Suprapubic skin (tissue), 4 donors: ENCODE data around the gene POC1B. TPM values are rescaled to one million over a fixed set of nuclear protein-coding genes. Genes with fewer than 3 reads are reported as not detected.

Experiments
- DNase-seq, 2 donors: peaks; one replicate each; pipeline ENCODE4 v3.0.0-alpha.2; 2019; ENCODE audit warnings: low spot score in 2 of 2
- H3K27ac ChIP-seq: fragments of 200-600 bp; sonication (generic); one replicate; pipeline ENCODE4 v1.5.1; 2019
- H3K27me3 ChIP-seq: fragments of 200-600 bp; sonication (generic); one replicate; pipeline ENCODE4 v1.5.1; 2019
- H3K36me3 ChIP-seq: fragments of 200-600 bp; sonication (generic); one replicate; pipeline ENCODE4 v1.5.1; 2019
- H3K4me1 ChIP-seq: fragments of 200-600 bp; sonication (generic); one replicate; pipeline ENCODE4 v1.5.1; 2019
- H3K4me3 ChIP-seq: fragments of 200-600 bp; sonication (generic); one replicate; pipeline ENCODE4 v1.5.1; 2019; ENCODE audit warnings: mild to moderate bottlenecking
- H3K9me3 ChIP-seq: fragments of 200-600 bp; sonication (generic); one replicate; pipeline ENCODE4 v1.5.1; 2019
- EP300 ChIP-seq: sonication (generic); formaldehyde crosslinking; IDR thresholded peaks from one replicate; pipeline ENCODE4 v1.6.1; 2017; ENCODE audit warnings: antibody characterized with exemption
- POLR2A ChIP-seq, 2 donors: fragments of 450-650 bp; IDR thresholded peaks; one replicate each; pipeline ENCODE4 v1.6.1; 2017; ENCODE audit warnings: antibody characterized with exemption in 2 of 2, mild to moderate bottlenecking in 2 of 2, moderate library complexity in 2 of 2
- POLR2AphosphoS5 ChIP-seq, 3 donors: sonication (generic); formaldehyde crosslinking; IDR thresholded peaks; one replicate each; pipeline ENCODE4 v1.6.1; 2017; ENCODE audit warnings: antibody characterized with exemption in 3 of 3
- WGBS: methylation state at CpG from one replicate; pipeline ENCODE4 v1.1.5; 2018; 5-methylcytosine and 5-hydroxymethylcytosine counted together
- total RNA-seq, 4 donors: library from RNA; depleted of rRNA; stranded (reverse); fragments of >200 nt; gene quantifications; one replicate each; pipeline ENCODE4 v1.1.0, GENCODE V29; 2016
- TF ChIP-seq, protein P1 (sequence below), 2 donors: fragments of 200-600 bp in 1 of 2; fragments of 450-650 bp in 1 of 2; sonication (generic) in 1 of 2; IDR thresholded peaks; one replicate each; pipeline ENCODE4 v1.5.1; 2016 to 2019; ENCODE audit warnings: antibody characterized with exemption in 2 of 2, mild to moderate bottlenecking in 1 of 2, moderate library complexity in 1 of 2

POC1B gene
- total RNA-seq, 4 donors from 2014 or later = 11.3 to 28.2 (median 13.4) TPM

GRCh38 chr12:89373763-89374572, 151.9 kb downstream of the POC1B start:
- WGBS = 16% methylated on average over 2 of the region's 2 CpGs
- DNase-seq = no peak
- Histone ChIP-seq H3K4me3 (no peak overlapping the region), H3K27me3 (no peaks in the 10 kb centered on the region), H3K9me3 (no peaks in the 10 kb centered on the region), H3K27ac (peak overlapping the region; percentile 25), H3K4me1 (peaks cover 33% of the 10 kb centered on the region), H3K36me3 (no peaks in the 10 kb centered on the region)
- TF ChIP-seq, protein P1, sequence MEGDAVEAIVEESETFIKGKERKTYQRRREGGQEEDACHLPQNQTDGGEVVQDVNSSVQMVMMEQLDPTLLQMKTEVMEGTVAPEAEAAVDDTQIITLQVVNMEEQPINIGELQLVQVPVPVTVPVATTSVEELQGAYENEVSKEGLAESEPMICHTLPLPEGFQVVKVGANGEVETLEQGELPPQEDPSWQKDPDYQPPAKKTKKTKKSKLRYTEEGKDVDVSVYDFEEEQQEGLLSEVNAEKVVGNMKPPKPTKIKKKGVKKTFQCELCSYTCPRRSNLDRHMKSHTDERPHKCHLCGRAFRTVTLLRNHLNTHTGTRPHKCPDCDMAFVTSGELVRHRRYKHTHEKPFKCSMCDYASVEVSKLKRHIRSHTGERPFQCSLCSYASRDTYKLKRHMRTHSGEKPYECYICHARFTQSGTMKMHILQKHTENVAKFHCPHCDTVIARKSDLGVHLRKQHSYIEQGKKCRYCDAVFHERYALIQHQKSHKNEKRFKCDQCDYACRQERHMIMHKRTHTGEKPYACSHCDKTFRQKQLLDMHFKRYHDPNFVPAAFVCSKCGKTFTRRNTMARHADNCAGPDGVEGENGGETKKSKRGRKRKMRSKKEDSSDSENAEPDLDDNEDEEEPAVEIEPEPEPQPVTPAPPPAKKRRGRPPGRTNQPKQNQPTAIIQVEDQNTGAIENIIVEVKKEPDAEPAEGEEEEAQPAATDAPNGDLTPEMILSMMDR (IDR thresholded peaks at IDR 0.05) = no peak
- no peak for TF ChIP-seq EP300
- no peak for TF ChIP-seq POLR2AphosphoS5 (IDR thresholded peaks at IDR 0.05)
- no peak for TF ChIP-seq POLR2A (IDR thresholded peaks at IDR 0.05)

DNA sequence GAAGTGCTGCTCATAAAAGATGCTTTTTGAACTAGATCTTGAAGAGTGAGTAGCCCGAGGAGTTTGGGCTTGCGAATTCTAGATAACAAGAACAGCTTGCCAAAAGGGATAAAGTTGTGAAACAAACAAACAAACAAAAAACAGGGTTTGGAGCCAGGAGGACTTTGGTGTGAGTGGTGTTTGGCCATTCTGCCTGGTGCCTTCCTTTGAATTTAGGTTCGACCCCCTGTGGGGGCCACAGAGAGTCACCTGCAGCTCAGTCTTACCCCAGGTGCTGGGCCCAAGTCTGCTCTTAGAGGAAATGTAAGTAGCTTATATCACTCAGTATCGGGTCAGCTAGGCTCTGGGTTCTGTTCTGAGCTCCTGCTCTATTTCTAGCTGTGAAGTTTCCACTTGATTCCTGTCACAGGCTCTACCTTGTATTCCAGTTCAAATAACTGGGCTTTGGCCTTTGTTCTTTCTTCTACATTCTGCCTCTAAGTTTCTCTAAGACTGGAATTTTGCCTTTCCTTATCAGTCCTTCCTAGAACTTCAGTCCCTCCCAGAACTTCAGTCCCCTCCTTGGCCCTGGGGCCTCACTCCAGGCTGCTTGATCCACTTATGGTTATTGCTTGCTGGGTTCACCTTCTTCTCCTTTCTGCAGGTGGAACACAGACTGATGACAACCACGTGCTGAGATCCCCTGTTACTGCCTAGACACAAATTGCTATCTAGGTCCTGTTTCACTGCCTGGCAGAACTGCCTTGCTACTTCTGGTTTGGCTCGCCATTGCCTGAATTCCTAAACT, 153.1 kb downstream of the POC1B start:
- no peak overlapping the region for H3K4me3 ChIP-seq
- no peaks in the 10 kb centered on the region for H3K9me3 ChIP-seq
- H3K36me3 ChIP-seq = no peaks in the 10 kb centered on the region
- TF ChIP-seq, protein P1 (IDR thresholded peaks at IDR 0.05) = no peak
- TF ChIP-seq EP300 (no peak), POLR2AphosphoS5 (IDR thresholded peaks at IDR 0.05) (no peak), POLR2A (IDR thresholded peaks at IDR 0.05) (no peak)
- DNase-seq = no peak
- peaks cover 33% of the 10 kb centered on the region for H3K4me1 ChIP-seq
- H3K27ac ChIP-seq = no peak overlapping the region
- WGBS = 69% methylated on average over 6 of the region's 6 CpGs
- no peaks in the 10 kb centered on the region for H3K27me3 ChIP-seq

- peaks cover 33% of the 10 kb centered on the region for H3K4me1 ChIP-seq
- no peaks in the 10 kb centered on the region for H3K36me3 ChIP-seq
- DNase-seq = no peak
- no peaks in the 10 kb centered on the region for H3K27me3 ChIP-seq
- TF ChIP-seq, protein P1 (IDR thresholded peaks at IDR 0.05) = no peak
- TF ChIP-seq POLR2AphosphoS5 (IDR thresholded peaks at IDR 0.05) (no peak), EP300 (no peak), POLR2A (IDR thresholded peaks at IDR 0.05) (no peak)
- no peaks in the 10 kb centered on the region for H3K9me3 ChIP-seq
- no peak overlapping the region for H3K27ac ChIP-seq
- H3K4me3 ChIP-seq = no peak overlapping the region
- WGBS = 53% methylated on average over 7 of the region's 7 CpGs
These were observed 155.0 kb downstream of the POC1B start for GRCh38 chr12:89370850-89371249.

- no peak overlapping the region for H3K27ac ChIP-seq
- 49% methylated on average over 3 of the region's 3 CpGs for WGBS
- DNase-seq = no peak
- no peaks in the 10 kb centered on the region for H3K9me3 ChIP-seq
- no peaks in the 10 kb centered on the region for H3K27me3 ChIP-seq
- peaks cover 33% of the 10 kb centered on the region for H3K4me1 ChIP-seq
- H3K36me3 ChIP-seq = no peaks in the 10 kb centered on the region
- TF ChIP-seq EP300 (no peak), POLR2A (IDR thresholded peaks at IDR 0.05) (no peak), POLR2AphosphoS5 (IDR thresholded peaks at IDR 0.05) (no peak)
- TF ChIP-seq, protein P1 (IDR thresholded peaks at IDR 0.05) = no peak
- H3K4me3 ChIP-seq = no peak overlapping the region
These were observed 155.4 kb downstream of the POC1B start for GRCh38 chr12:89370421-89370831.

Other genes with a start within 250 kb of the POC1B start
- 10 to 100 TPM; 50.8 to 69.2 (median 59.7) TPM for gene DUSP6, start 173.5 kb downstream of the POC1B start, total RNA-seq
- 1 to 10 TPM; 3.9 to 5.6 (median 4.9) TPM for gene GALNT4, start 1.3 kb downstream of the POC1B start, total RNA-seq
- 10 to 100 TPM; 31.8 to 97.3 (median 74.5) TPM for gene ATP2B1, start 182.8 kb upstream of the POC1B start, total RNA-seq